Ovary (tissue), 3 donors: Measurements from ENCODE around the gene SMTNL1.

Experiments used
- CTCF ChIP-seq, 3 donors: fragments of 450-650 bp in 2 of 3; fragments of 200-600 bp in 1 of 3; IDR thresholded peaks; one replicate each; pipeline versions ENCODE4 v1.5.1 to v1.8.0; 2016 to 2022; ENCODE audit warnings: antibody characterized with exemption in 3 of 3, mild to moderate bottlenecking in 1 of 3
- EP300 ChIP-seq: sonication (generic); formaldehyde crosslinking; IDR thresholded peaks from one replicate; pipeline ENCODE4 v1.6.1; 2017; ENCODE audit warnings: antibody characterized with exemption
- donor health status: DM: no; HTN: no; CAD: no.

- no peak for TF ChIP-seq CTCF (IDR thresholded peaks at IDR 0.05)
- no peak for TF ChIP-seq EP300
Measured at GRCh38 chr11:57504511-57504910, 32.9 kb upstream of the SMTNL1 start.
